T-helper 1 cell treated with Interleukin-12 subunit alpha and Interleukin-12 subunit beta and Interleukin-4 antibody, amounts not matched to agents 30 ng/mL and 1 ng/mL, for 36 hours (primary cell): ENCODE measurements around the gene OTUB2. TPM values are rescaled to one million over a fixed set of nuclear protein-coding genes. Genes with fewer than 3 reads are reported as not detected.

Experiments
- intact Hi-C: fragments of 100-400 bp; cut with micrococcal nuclease; formaldehyde crosslinking; loops from one replicate; pipeline ENCODE4 v1.15.1; 2024
- total RNA-seq: library from RNA; stranded (reverse); gene quantifications from 2 replicates; pipeline ENCODE4 v1.2.3, GENCODE V29; 2022

OTUB2 gene
- total RNA-seq, 1 donor from 2014 or later = 3.3 TPM

GRCh38 chr14:94038921-94039629 lies 12.9 kb downstream of the OTUB2 start:
- intact Hi-C loops = no loop called here

DNA sequence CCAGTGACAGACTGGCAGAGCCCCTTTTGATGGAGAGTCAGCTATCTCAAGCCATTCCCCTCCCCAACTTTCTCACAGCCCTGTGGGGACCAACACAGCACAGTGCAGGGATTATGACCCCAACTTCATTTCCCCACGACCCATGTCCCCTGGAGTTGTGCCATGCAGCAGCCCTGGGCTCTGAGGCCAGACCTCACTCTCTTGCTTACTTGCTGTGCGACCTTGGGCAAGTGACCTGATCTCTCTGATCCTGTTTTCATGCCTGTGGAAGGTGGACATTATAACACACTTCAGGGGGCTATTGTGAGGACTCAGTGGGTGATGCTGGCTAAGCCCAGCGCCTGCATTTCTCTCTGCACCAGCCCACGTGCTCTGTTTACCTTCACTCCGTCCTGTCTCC lies 14.1 kb downstream of the OTUB2 start:
- intact Hi-C loops = no loop called here

DNA sequence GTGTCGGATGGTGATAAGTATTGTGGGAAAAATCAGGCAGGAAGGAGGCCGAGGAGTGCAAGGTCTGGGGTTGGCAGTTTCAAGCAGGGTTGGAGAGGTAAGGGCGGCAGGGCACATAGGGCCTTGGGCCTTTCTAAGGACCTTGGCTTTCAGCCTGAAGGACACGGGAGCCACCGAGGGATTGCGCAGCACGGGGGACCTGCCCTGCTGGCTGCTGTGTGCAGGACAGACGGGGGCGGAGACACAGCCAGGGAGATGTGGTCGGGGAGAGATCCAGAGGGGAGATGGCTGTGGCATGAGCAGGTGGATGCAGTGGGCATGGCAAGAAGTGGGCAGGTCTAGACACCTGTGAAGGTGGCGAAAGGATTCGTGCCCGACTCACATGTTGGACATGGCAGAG lies 14.7 kb downstream of the OTUB2 start:
- intact Hi-C loops = no loop called here

DNA sequence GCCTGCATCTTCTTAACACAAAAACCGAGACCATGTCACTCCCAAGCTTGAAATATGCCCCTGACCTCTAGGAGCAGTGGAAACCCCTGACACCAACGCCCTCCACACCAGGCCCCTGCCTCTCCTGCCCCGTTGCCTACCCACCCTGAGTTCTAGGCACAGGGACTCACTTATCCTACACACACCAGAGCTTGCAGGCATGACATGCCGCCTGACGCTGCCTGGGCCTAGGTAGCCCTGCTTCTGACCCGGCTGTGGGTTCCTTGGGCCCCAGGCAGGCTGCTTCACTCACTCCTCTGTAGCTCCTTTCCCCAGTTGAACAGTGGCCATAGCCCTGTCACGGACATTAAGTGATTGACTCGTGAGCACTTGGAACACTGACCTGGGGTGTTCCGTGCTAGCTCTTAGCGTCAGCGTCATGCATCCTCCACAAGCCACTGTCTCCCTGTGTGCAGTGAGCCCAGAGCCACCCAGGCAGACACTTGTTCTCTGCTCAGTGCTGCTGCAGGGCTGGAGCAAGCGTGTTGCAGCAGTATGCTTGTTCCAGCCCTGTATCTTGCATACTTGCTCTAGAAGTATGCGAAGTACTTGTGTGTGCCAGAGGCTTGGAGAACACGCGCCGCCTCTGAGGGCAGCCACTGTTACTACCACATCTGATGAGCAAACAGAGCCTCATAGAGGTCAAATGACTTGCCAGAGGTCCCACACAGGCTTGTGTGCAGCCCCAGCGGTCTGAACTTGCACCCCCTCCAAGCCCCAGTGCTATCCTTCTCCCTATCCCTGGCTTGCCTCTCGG lies 15.6 kb downstream of the OTUB2 start:
- intact Hi-C loops = no loop called here

- intact Hi-C loops = no loop called here
These were observed 16.4 kb downstream of the OTUB2 start for GRCh38 chr14:94042433-94043091.

- intact Hi-C loops = no loop called here
These were observed 17.1 kb downstream of the OTUB2 start for GRCh38 chr14:94043111-94043755.

GRCh38 chr14:94043756-94044475 lies 17.8 kb downstream of the OTUB2 start:
- intact Hi-C loops = no loop called here

DNA sequence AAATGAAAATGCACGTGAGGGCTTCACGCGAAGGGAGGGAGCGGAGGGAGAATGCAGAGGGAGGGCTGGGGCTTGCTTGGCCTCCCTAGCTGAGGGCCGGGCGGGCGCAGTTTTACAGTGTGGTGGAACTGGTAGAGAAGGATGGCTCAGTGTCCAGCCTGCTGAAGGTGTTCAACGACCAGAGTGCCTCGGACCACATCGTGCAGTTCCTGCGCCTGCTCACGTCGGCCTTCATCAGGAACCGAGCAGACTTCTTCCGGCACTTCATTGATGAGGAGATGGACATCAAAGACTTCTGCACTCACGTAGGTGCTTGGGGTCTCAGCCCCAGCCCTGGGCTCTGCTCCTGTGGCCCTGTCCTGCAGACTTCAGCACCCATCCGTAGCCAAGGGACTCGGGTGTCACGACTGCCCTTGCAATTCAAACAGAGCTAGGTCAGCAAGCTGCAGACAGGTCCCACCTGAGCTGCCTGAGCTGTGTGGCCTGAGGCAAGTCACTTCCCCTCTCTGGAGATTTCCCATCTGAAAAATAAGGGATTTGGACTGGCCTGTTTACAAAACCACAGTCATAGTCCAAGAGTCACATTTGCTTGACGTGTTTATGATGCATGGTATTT lies 18.4 kb downstream of the OTUB2 start:
- intact Hi-C loops = no loop called here

DNA sequence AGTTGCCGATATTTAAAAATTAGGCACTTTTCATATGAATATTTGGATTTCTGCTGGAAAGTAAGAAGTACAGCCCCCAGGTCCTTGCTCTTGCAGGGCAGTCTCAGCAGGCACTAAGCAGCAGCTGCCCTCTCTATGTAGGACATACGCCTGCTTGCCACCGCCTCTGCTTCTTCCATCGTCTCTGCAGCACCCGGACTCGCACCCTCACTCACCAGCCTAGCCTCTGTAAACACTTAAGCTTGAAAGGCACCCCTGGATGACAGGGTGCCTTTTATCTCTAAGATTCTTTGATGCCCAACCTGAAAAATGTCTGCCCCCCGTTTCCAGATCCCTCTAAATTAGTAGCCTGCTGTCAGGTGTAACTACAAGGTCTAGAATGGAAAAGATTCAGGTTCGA lies 19.0 kb downstream of the OTUB2 start:
- intact Hi-C loops = no loop called here

DNA sequence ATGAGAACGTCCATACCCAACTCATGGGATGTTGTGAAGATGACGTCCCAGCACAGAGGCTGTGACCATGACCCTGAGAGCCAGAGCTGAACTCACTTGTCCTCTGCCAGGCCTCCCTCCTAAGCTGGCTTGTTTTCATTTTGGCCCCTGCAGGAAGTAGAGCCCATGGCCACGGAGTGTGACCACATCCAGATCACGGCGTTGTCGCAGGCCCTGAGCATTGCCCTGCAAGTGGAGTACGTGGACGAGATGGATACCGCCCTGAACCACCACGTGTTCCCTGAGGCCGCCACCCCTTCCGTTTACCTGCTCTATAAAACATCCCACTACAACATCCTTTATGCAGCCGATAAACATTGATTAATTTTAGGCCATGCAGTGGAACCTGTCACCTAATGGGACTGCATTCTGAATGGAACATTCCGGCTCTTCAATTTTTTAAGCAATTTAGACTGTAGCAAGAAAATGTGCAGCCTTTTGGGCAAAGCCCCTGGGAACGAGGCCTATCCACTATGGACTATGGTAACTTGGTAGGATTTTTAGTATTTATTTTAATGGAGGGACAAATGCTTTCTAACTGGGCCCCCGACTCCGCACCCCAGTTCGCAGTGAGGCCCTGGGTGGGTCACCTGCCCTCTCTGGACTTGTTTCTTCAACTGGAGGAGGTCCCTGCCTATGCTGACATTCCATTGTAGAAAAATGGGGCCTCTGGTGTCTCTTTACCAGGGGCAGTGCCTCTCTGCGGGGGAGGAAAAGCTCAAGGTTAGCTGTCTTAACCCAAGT lies 19.6 kb downstream of the OTUB2 start:
- intact Hi-C loops = no loop called here

DNA sequence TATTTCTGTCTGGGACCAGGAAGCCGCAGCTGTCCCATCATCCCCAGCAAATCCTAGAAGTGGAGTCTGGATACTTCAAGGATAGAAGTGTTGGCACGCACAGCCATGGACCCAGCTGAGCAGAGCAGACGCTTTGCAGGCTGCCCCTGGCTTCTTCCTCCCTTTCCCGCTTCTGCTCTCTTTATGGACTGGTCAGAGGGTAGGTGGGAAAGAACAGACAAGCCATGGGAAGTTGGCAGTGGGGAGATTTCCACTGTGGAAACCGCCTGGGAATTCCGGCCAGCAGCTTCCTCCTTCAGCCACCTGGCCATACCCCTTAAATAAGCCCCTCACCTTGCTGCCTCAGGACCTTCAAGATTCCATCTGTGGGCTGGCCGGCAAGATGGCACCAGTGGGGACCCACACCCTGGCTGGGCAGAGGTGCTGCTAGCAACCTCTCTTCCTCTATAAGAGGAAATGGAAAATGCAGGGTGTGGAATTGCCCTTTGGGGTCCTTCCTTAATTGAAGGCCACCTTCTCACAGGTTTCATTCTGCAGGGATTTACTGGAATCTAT lies 20.6 kb downstream of the OTUB2 start:
- intact Hi-C loops = no loop called here

DNA sequence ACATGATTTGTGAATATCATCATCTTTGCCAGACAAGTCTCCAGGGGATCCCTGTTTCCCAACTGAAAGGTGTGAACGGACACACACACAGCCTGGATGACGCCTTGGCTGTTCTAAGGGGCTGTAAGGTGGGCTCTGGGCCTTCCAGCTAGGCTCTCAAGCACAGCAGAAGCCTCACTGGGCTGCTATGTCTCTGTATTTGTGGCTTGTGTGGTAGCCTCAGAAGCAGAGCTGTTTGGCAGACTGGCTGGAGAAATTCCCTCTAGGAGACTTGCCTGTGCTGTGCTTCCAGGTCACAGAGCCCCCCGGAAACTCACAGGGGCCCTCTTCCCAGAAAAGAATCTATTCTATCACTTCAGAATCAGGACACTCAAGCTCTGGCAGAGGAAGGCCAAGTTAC lies 21.4 kb downstream of the OTUB2 start:
- intact Hi-C loops = no loop called here

GRCh38 chr14:94048691-94049624 lies 22.8 kb downstream of the OTUB2 start:
- intact Hi-C loops = no loop called here

DNA sequence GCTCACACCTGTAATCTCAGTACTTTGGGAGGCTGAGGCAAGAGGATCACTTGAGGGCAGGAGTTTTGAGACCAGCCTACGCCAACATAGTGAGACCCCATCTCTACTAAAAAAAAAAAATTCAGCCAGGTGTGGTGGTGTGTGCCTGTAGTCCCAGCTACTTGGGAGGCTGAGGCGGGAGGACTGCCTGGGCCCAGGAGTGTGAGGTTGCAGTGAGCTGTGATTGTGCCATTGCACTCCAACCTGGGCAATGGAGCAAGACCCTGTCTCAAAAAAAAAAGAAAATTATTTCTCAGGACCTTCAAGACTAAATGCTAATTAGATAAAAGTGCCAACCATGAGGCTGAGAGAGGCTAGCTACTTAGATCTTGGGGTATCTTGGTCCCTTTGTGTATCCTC lies 23.5 kb downstream of the OTUB2 start:
- intact Hi-C loops = no loop called here

DNA sequence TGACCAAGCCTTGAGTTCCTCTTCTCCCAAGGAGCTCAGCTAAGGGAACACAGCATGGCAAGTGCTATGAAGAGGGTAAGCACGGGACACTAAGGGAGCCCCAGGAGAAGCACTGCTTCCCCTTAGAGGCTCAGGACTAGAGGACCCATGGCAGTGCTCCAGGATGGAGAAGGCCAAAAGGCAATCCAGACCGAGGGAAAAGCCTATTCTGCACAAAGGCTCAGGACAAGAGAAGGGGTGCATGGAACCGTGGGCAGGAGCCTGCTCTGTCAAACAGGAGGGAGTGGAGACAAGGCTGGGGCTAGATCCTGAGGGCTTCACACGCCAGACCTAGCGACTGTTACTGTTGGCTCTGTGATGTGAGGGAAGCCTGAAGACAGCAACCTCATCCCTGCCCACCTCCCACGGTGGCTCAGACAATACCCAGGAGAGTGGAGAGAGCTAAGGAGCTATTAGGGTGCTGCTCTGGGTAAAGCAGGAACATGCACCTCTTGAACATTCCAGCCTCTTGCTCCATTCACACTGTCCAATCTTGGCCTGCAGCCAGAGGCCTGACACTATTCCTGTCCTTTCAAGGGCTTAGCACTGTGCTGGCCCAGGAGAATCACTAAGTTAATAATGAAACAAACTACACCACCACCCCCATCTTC lies 24.2 kb downstream of the OTUB2 start:
- intact Hi-C loops = no loop called here

DNA sequence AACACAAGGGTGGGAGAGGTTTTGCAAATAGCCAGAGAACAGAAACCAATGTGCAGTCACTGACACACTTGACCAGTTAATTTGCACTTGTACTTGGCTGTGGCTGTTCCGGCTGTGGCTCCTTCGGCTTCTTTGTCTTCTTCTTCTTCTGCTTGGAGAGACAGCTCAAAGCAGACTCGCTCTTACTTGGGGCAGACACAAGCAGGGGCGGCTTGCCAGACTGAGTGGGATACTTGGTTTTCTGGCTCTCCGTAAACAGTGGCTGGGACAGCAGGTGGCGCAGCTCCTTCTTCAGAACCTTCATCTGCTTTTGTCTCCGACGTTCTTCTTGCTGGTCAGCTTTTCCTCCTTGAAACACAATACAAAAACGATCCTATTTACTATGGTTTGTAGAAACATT lies 25.0 kb downstream of the OTUB2 start:
- intact Hi-C loops = no loop called here

DNA sequence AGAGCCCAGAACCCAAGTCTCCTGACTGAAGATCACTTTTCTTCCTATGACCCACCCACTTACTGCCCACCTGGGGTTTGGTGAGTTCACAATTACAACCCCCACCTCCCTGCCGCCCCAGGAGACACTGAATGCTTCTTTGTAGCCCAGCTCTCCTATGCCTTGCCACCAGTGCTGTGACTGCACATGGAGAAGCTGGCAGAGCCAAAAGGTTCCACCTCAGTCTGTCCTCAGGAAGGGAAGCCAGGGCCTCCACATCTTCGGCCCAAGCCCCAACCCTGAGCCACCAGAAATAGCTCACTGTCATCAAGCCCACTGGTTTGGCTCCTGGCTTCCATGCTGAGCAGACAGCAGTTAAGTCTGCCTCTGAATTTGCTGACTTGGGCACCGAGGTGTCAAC lies 25.6 kb downstream of the OTUB2 start:
- intact Hi-C loops = no loop called here

DNA sequence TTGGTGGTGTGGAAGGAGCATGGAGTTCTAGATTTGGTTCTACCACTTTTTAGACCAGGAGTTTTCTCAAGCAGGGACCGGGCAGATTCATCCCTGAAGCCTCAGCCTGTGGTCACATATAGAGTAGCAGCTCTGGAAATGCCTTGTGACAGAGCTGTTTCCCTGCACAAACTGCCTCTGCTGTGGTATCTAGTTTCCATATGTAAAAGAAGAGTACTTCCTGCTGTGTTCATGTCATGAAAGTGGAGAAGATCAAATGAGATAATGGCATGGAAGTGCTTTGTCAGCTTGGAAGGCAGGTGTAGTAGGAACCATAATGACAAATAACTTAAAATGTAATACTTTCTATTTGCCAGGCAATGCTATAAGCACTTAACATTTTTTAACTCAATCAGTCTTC lies 26.1 kb downstream of the OTUB2 start:
- intact Hi-C loops = no loop called here
